ENCODE results near the gene PLXNA4. TPM values are rescaled to one million over a fixed set of nuclear protein-coding genes. Genes with fewer than 3 reads are reported as not detected.
A peak's percentile ranks its signal among the peaks of the same experiment; 100 is the strongest.

PLXNA4 gene
- polyA plus RNA-seq, 1 experiment = 0.22 TPM

GRCh38 chr7:132118641-132119040, 457.6 kb downstream of the PLXNA4 start:
- H3K4me3 ChIP-seq (ENCODE audit: low read depth, low read length) = no peak overlapping the region
- no peak for DNase-seq (ENCODE audit: low read depth)
- CTCF ChIA-PET = no interaction called here
- H3K36me3 ChIP-seq (ENCODE audit: control insufficient read depth, insufficient read depth, low read length) = no peaks in the 10 kb centered on the region
- POLR2A ChIA-PET = no interaction called here
- H3K27me3 ChIP-seq (ENCODE audit: control insufficient read depth, insufficient read depth, low read length) = 0 out of 2 replicates have a peak, but pooled peaks cover under 1% of the 10 kb centered on the region
- no peak for TF ChIP-seq CTCF (IDR thresholded peaks at IDR 0.05; ENCODE audit: insufficient read depth, low read depth, low read length)

- no peaks in the 10 kb centered on the region for H3K36me3 ChIP-seq (ENCODE audit: control insufficient read depth, insufficient read depth, low read length)
- POLR2A ChIA-PET = no interaction called here
- H3K4me3 ChIP-seq (ENCODE audit: low read depth, low read length) = no peak overlapping the region
- no peak for DNase-seq (ENCODE audit: low read depth)
- no peaks in the 10 kb centered on the region for H3K27me3 ChIP-seq (ENCODE audit: control insufficient read depth, insufficient read depth, low read length)
- CTCF ChIA-PET = interaction anchor here (0.6 kb wide), 1 partner anchor 68 kb away, joined by 3 read pairs; no protein-coding TSS in a partner anchor
- no peak for TF ChIP-seq CTCF (IDR thresholded peaks at IDR 0.05; ENCODE audit: insufficient read depth, low read depth, low read length)
Measured at GRCh38 chr7:132117636-132118035, 458.6 kb downstream of the PLXNA4 start.

- POLR2A ChIA-PET = no interaction called here
- H3K27me3 ChIP-seq (ENCODE audit: control insufficient read depth, insufficient read depth, low read length) = no peaks in the 10 kb centered on the region
- TF ChIP-seq CTCF (IDR thresholded peaks at IDR 0.05; ENCODE audit: insufficient read depth, low read depth, low read length) = no peak
- H3K4me3 ChIP-seq (ENCODE audit: low read depth, low read length) = no peak overlapping the region
- CTCF ChIA-PET = interaction anchor here (0.6 kb wide), 1 partner anchor 68 kb away, joined by 3 read pairs; no protein-coding TSS in a partner anchor
- DNase-seq (ENCODE audit: low read depth) = peak; percentile 2
- no peaks in the 10 kb centered on the region for H3K36me3 ChIP-seq (ENCODE audit: control insufficient read depth, insufficient read depth, low read length)
Measured at GRCh38 chr7:132117181-132117580, 459.1 kb downstream of the PLXNA4 start.

GRCh38 chr7:132116369-132116768, 459.9 kb downstream of the PLXNA4 start:
- peak; percentile 26 for DNase-seq (ENCODE audit: low read depth)
- POLR2A ChIA-PET = no interaction called here

GRCh38 chr7:132115758-132116157, 460.5 kb downstream of the PLXNA4 start:
- CTCF ChIA-PET = no interaction called here
- no peaks in the 10 kb centered on the region for H3K36me3 ChIP-seq (ENCODE audit: control insufficient read depth, insufficient read depth, low read length)
- no peaks in the 10 kb centered on the region for H3K27me3 ChIP-seq (ENCODE audit: control insufficient read depth, insufficient read depth, low read length)
- DNase-seq (ENCODE audit: low read depth) = no peak
- TF ChIP-seq CTCF (IDR thresholded peaks at IDR 0.05; ENCODE audit: insufficient read depth, low read depth, low read length) = no peak
- POLR2A ChIA-PET = no interaction called here
- H3K4me3 ChIP-seq (ENCODE audit: low read depth, low read length) = no peak overlapping the region

More at GRCh38 chr7:132116369-132116768, 459.9 kb downstream of the PLXNA4 start:
- no peaks in the 10 kb centered on the region for H3K36me3 ChIP-seq (ENCODE audit: control insufficient read depth, insufficient read depth, low read length)
- no peaks in the 10 kb centered on the region for H3K27me3 ChIP-seq (ENCODE audit: control insufficient read depth, insufficient read depth, low read length)
- CTCF ChIA-PET = no interaction called here
- no peak for TF ChIP-seq CTCF (IDR thresholded peaks at IDR 0.05; ENCODE audit: insufficient read depth, low read depth, low read length)
- no peak overlapping the region for H3K4me3 ChIP-seq (ENCODE audit: low read depth, low read length)
